Keratinocyte (primary cell): ENCODE data around the gene PAK3.

Experiments
- CTCF ChIP-seq, 3 experiments: IDR thresholded peaks in 1 of 3; conservative IDR thresholded peaks in 1 of 3; optimal IDR thresholded peaks in 1 of 3; 2 replicates in 2 of 3; 3 replicates in 1 of 3; pipeline versions ENCODE3 to v1.5.1; 2011; ENCODE audit warnings: low read length in 3 of 3, mild to moderate bottlenecking in 3 of 3, moderate library complexity in 2 of 3, control low read depth in 1 of 3, inconsistent platforms in 1 of 3; ENCODE audit not compliant: insufficient read depth in 2 of 3; ENCODE audit errors: extremely low read depth in 1 of 3
- EZH2 ChIP-seq: IDR thresholded peaks from one replicate; pipeline ENCODE4 v1.6.1; 2012; ENCODE audit warnings: inconsistent platforms, mild to moderate bottlenecking, low read length, moderate library complexity

- no peak for TF ChIP-seq CTCF (optimal IDR thresholded peaks at IDR 0.05 in 1 of 3, IDR thresholded peaks at IDR 0.05 in 1 of 3, conservative IDR thresholded peaks at IDR 0.05 in 1 of 3; ENCODE audit: extremely low read depth in 1 of 3, insufficient read depth in 2 of 3, low read length in 3 of 3)
- no peak for TF ChIP-seq EZH2
These were observed 159.1 kb downstream of the PAK3 start for GRCh38 chrX:111254896-111255693.
